GM23338 (cell line): ENCODE data around the gene CCDC85B. TPM values are rescaled to one million over a fixed set of nuclear protein-coding genes. Genes with fewer than 3 reads are reported as not detected.

ENCODE experiments used
- ATAC-seq: fragments of 200-7000 bp; cut with Tn5 transposase; 3 replicates; pipeline ENCODE4 v1.9.1; 2020
- DNase-seq: peaks from one replicate; pipeline ENCODE4 v3.0.0-alpha.2; 2015; ENCODE audit warnings: low spot score
- H2AFZ ChIP-seq: fragments of 200-600 bp; sonication (generic); 2 replicates; pipeline ENCODE4 v1.8.0; 2016; ENCODE audit warnings: antibody characterized with exemption, mild to moderate bottlenecking, moderate library complexity
- H3F3A ChIP-seq: fragments of 200-600 bp; sonication (generic); replicated peaks from 2 replicates; pipeline ENCODE4 v1.8.0; 2017; ENCODE audit warnings: antibody characterized with exemption, mixed run types, low read depth
- H3K27ac ChIP-seq: fragments of 200-600 bp; sonication (generic); 2 replicates; pipeline ENCODE4 v1.6.1; 2016; ENCODE audit warnings: low read depth
- H3K27me3 ChIP-seq: fragments of 200-600 bp; sonication (generic); 2 replicates; pipeline ENCODE4 v1.8.0; 2016; ENCODE audit warnings: mild to moderate bottlenecking, mixed run types, moderate library complexity; ENCODE audit not compliant: insufficient read depth
- H3K36me3 ChIP-seq: fragments of 200-600 bp; sonication (generic); 2 replicates; pipeline ENCODE4 v1.8.0; 2016; ENCODE audit warnings: mild to moderate bottlenecking; ENCODE audit not compliant: insufficient read depth
- H3K4me1 ChIP-seq: fragments of 200-600 bp; sonication (generic); 2 replicates; pipeline ENCODE4 v1.8.0; 2016; ENCODE audit warnings: mild to moderate bottlenecking, moderate library complexity; ENCODE audit not compliant: insufficient read depth
- H3K4me2 ChIP-seq: fragments of 200-600 bp; sonication (generic); 2 replicates; pipeline ENCODE4 v1.7.1; 2017; ENCODE audit warnings: mixed run types
- H3K4me3 ChIP-seq: fragments of 200-600 bp; sonication (generic); 2 replicates; pipeline ENCODE4 v1.6.1; 2016; ENCODE audit warnings: mixed run types
- H3K79me2 ChIP-seq: fragments of 200-600 bp; sonication (generic); replicated peaks from 2 replicates; pipeline ENCODE4 v1.8.0; 2017; ENCODE audit warnings: mild to moderate bottlenecking; ENCODE audit not compliant: insufficient read depth
- H3K9me2 ChIP-seq: fragments of 200-600 bp; sonication (generic); 2 replicates; pipeline ENCODE4 v1.8.0; 2017; ENCODE audit not compliant: insufficient read depth
- H4K20me1 ChIP-seq: fragments of 200-600 bp; sonication (generic); replicated peaks from 2 replicates; pipeline ENCODE4 v1.8.0; 2017; ENCODE audit warnings: mild to moderate bottlenecking; ENCODE audit not compliant: insufficient read depth
- H3K27ac Mint-ChIP-seq: 2 replicates; pipeline ENCODE4 v1.8.0; 2020; ENCODE audit warnings: inconsistent platforms, mild to moderate bottlenecking, moderate library complexity, mixed read lengths
- H3K27me3 Mint-ChIP-seq: 3 replicates; pipeline ENCODE4 v1.8.0; 2022; ENCODE audit warnings: low read depth, mild to moderate bottlenecking, moderate library complexity, mixed read lengths, inconsistent platforms; ENCODE audit not compliant: insufficient read depth, poor library complexity
- H3K36me3 Mint-ChIP-seq: 3 replicates; pipeline ENCODE4 v1.8.0; 2021; ENCODE audit warnings: low read depth, mild to moderate bottlenecking, inconsistent platforms, moderate library complexity, mixed read lengths
- H3K4me1 Mint-ChIP-seq: 3 replicates; pipeline ENCODE4 v1.8.0; 2020; ENCODE audit warnings: mild to moderate bottlenecking, inconsistent platforms, mixed read lengths
- H3K4me3 Mint-ChIP-seq: 3 replicates; pipeline ENCODE4 v1.8.0; 2021; ENCODE audit warnings: moderate library complexity, mild to moderate bottlenecking, inconsistent platforms, mixed read lengths
- H3K9me3 Mint-ChIP-seq: 3 replicates; pipeline ENCODE4 v1.8.0; 2020; ENCODE audit warnings: moderate library complexity, mild to moderate bottlenecking, inconsistent platforms, mixed read lengths
- CREB1 ChIP-seq: fragments of 250-450 bp; sonication (Bioruptor Pico); IDR thresholded peaks from 2 replicates; pipeline ENCODE4 v1.5.0; 2020; ENCODE audit warnings: low read depth, mild to moderate bottlenecking, moderate library complexity
- ETS1 ChIP-seq: IDR thresholded peaks from 2 replicates; pipeline ENCODE4 v1.6.1; 2016; ENCODE audit warnings: antibody characterized with exemption
- EZH2phosphoT487 ChIP-seq: fragments of 200-600 bp; sonication (generic); IDR thresholded peaks from one replicate; pipeline ENCODE4 v1.8.1; 2018; ENCODE audit warnings: antibody characterized with exemption; ENCODE audit not compliant: unreplicated experiment
- JUNB ChIP-seq: IDR thresholded peaks from one replicate; pipeline ENCODE4 v1.6.1; 2016; ENCODE audit warnings: antibody characterized with exemption; ENCODE audit not compliant: unreplicated experiment
- POLR2AphosphoS5 ChIP-seq: IDR thresholded peaks from 2 replicates; pipeline ENCODE4 v1.6.1; 2016; ENCODE audit warnings: antibody characterized with exemption, low read depth
- REST ChIP-seq: IDR thresholded peaks from one replicate; pipeline ENCODE4 v1.6.1; 2018; ENCODE audit warnings: antibody characterized with exemption; ENCODE audit not compliant: unreplicated experiment
- ZNF331 ChIP-seq: fragments of 250-450 bp; sonication (Bioruptor Pico); IDR thresholded peaks from 2 replicates; pipeline ENCODE4 v1.5.0; 2020; ENCODE audit warnings: low read depth, mild to moderate bottlenecking, moderate library complexity
- ZNF462 ChIP-seq: fragments of 250-450 bp; sonication (Bioruptor Pico); IDR thresholded peaks from 2 replicates; pipeline ENCODE4 v1.5.0; 2020; ENCODE audit warnings: mild to moderate bottlenecking, moderate library complexity
- polyA plus RNA-seq: library from polyadenylated mRNA; unstranded; fragments of >200 nt; fragmentation: Nextera tagmentation; extraction: Ambion mirVana; gene quantifications from 2 replicates; pipeline ENCODE4 v1.2.1, GENCODE V29; 2016
- total RNA-seq: library from RNA; depleted of rRNA; stranded (reverse); fragments of >200 nt; shearing (Covaris generic); gene quantifications from 2 replicates; pipeline ENCODE4 v1.2.3, GENCODE V29; 2014

CCDC85B gene
- total and polyA plus RNA-seq, 2 experiments from 2014 or later, result 54.5 to 66.3 TPM

- no peaks in the 10 kb centered on the region for H3K9me2 ChIP-seq
- peaks cover 47% of the 10 kb centered on the region for H3K27me3 Mint-ChIP-seq
- H3K9me3 Mint-ChIP-seq, result peaks cover 4% of the 10 kb centered on the region; the same call in 1 of the 3 replicates
- no peak overlapping the region for H2AFZ ChIP-seq
- peak overlapping the region; percentile 95 for H3K4me2 ChIP-seq
- peaks cover 11% of the 10 kb centered on the region for H3K4me1 ChIP-seq
- peaks cover 50% of the 10 kb centered on the region for H3K79me2 ChIP-seq
- H3K27ac ChIP-seq, result peak overlapping the region; percentile 74; the same call in 1 of the 2 replicates
- peak overlapping the region; percentile 90 for H3K4me3 Mint-ChIP-seq
- TF ChIP-seq ETS1 (no peak), EZH2phosphoT487 (no peak), CREB1 (no peak), JUNB (no peak)
- H3K27me3 ChIP-seq, result no peaks in the 10 kb centered on the region
- H4K20me1 ChIP-seq, result peaks cover 37% of the 10 kb centered on the region
- H3K36me3 ChIP-seq, result peaks cover 31% of the 10 kb centered on the region
- peak overlapping the region; percentile 93 for H3K4me3 ChIP-seq
- no peak for ATAC-seq
- peaks cover 29% of the 10 kb centered on the region for H3K4me1 Mint-ChIP-seq
- peaks cover 64% of the 10 kb centered on the region for H3F3A ChIP-seq
- H3K27ac Mint-ChIP-seq, result 0 out of 2 replicates have a peak overlapping the region, but pooled peaks have one; percentile 80
- H3K36me3 Mint-ChIP-seq, result peaks cover 57% of the 10 kb centered on the region
- no peak for DNase-seq
Measured at GRCh38 chr11:65857500-65857852, 33.0 kb upstream of the CCDC85B start.

- H3K4me2 ChIP-seq, result peak within 1 kb of the TSS; percentile 95
- H3K27ac Mint-ChIP-seq, result peak within 1 kb of the TSS; percentile 96
- H2AFZ ChIP-seq, result peak within 1 kb of the TSS; percentile 39; the same call in 1 of the 2 replicates
- H3F3A ChIP-seq, result peaks cover 60% of the 10 kb centered on the region
- H3K4me3 Mint-ChIP-seq, result peak within 1 kb of the TSS; percentile 91
- H3K36me3 ChIP-seq, result peaks cover 32% of the 10 kb centered on the region
- peaks cover 33% of the 10 kb centered on the region for H3K4me1 Mint-ChIP-seq
- H3K27me3 Mint-ChIP-seq, result peaks cover 45% of the 10 kb centered on the region
- no peaks in the 10 kb centered on the region for H3K9me2 ChIP-seq
- ATAC-seq, result peak; percentile 53
- H3K9me3 Mint-ChIP-seq, result peaks cover 4% of the 10 kb centered on the region; the same call in 2 of the 3 replicates
- peaks cover 39% of the 10 kb centered on the region for H4K20me1 ChIP-seq
- H3K4me3 ChIP-seq, result peak within 1 kb of the TSS; percentile 93
- no peaks in the 10 kb centered on the region for H3K27me3 ChIP-seq
- peak within 1 kb of the TSS; percentile 94 for H3K27ac ChIP-seq
- H3K79me2 ChIP-seq, result peaks cover 50% of the 10 kb centered on the region
- H3K36me3 Mint-ChIP-seq, result peaks cover 56% of the 10 kb centered on the region
- DNase-seq, result peak; percentile 98
- H3K4me1 ChIP-seq, result peaks cover 11% of the 10 kb centered on the region
- TF ChIP-seq REST, result peak; percentile 30
- TF ChIP-seq ETS1, result peak; percentile 99
- no peak for TF ChIP-seq ZNF462 (CRISPR knock-in tag)
- TF ChIP-seq ZNF331 (CRISPR knock-in tag), result no peak
- peak; percentile 99 for TF ChIP-seq POLR2AphosphoS5
Measured at GRCh38 chr11:65857853-65858680, 32.4 kb upstream of the CCDC85B start, which contains the start of gene CFL1. TSS of gene CFL1 (minus strand) at chr11:65858180. CDS start at chr11:65858099, 81 bp downstream.
